ENCODE measurements around the gene OXGR1. TPM values are rescaled to one million over a fixed set of nuclear protein-coding genes. Genes with fewer than 3 reads are reported as not detected.

The OXGR1 gene
- polyA plus RNA-seq, 1 donor (not counting 4 experiments of a cell fraction or from before 2014, with no cell fraction given) = not detected

GRCh38 chr13:97017322-97017721 lies 23.0 kb upstream of the OXGR1 start:
- dilution Hi-C loops (cut with MboI; ENCODE audit: extremely low pct_ligation_motif_present, low sequenced_read_pairs) = no loop called here
- FAIRE-seq = no peak
- no peak for TF ChIP-seq EZH2 (IDR thresholded peaks at IDR 0.05; ENCODE audit: low read length)
- TF ChIP-seq CTCF (optimal IDR thresholded peaks at IDR 0.05 in 1 of 3, IDR thresholded peaks at IDR 0.05 in 1 of 3, conservative IDR thresholded peaks at IDR 0.05 in 1 of 3; ENCODE audit: extremely low read depth in 1 of 3, insufficient read depth in 2 of 3, low read length in 3 of 3) = no peak

GRCh38 chr13:97015661-97016350 lies 21.5 kb upstream of the OXGR1 start:
- dilution Hi-C loops (cut with MboI; ENCODE audit: extremely low pct_ligation_motif_present, low sequenced_read_pairs) = no loop called here
- Histone ChIP-seq H3K9me1 (ENCODE audit: control insufficient read depth, extremely low read depth, insufficient read depth, low read length) (no peaks in the 10 kb centered on the region), H3K27me3 (ENCODE audit: control insufficient read depth, extremely low read depth, insufficient read depth, low read length) (peaks cover 7% of the 10 kb centered on the region), H3K9me3 (ENCODE audit: control insufficient read depth, low read depth, low read length) (no peaks in the 10 kb centered on the region), H3K4me3 (ENCODE audit: control insufficient read depth in 2 of 3, extremely low read depth in 1 of 3, insufficient read depth in 2 of 3, low read depth in 1 of 3, low read length in 3 of 3) (no peak overlapping the region), H2AFZ (ENCODE audit: control insufficient read depth, low read length) (no peak overlapping the region), H3K9ac (ENCODE audit: control insufficient read depth, extremely low read depth, insufficient read depth, low read length) (no peak overlapping the region), H4K20me1 (ENCODE audit: control insufficient read depth, extremely low read depth, insufficient read depth, low read length) (no peaks in the 10 kb centered on the region), H3K27ac (ENCODE audit: control insufficient read depth, insufficient read depth, low read length) (no peak overlapping the region), H3K79me2 (ENCODE audit: control insufficient read depth, insufficient read depth, low read length) (no peaks in the 10 kb centered on the region), H3K36me3 (ENCODE audit: control insufficient read depth in 2 of 2, extremely low read depth in 1 of 2, insufficient read depth in 2 of 2, low read length in 2 of 2) (no peaks in the 10 kb centered on the region), H3K4me2 (ENCODE audit: control insufficient read depth, extremely low read depth, insufficient read depth, low read depth, low read length) (no peak overlapping the region), H3K4me1 (ENCODE audit: control insufficient read depth, extremely low read depth, insufficient read depth, low read length) (no peaks in the 10 kb centered on the region)
- TF ChIP-seq EZH2 (IDR thresholded peaks at IDR 0.05; ENCODE audit: low read length) (no peak), CTCF (optimal IDR thresholded peaks at IDR 0.05 in 1 of 3, IDR thresholded peaks at IDR 0.05 in 1 of 3, conservative IDR thresholded peaks at IDR 0.05 in 1 of 3; ENCODE audit: extremely low read depth in 1 of 3, insufficient read depth in 2 of 3, low read length in 3 of 3) (no peak)
- DNase-seq (ENCODE audit: low read depth, low spot score) (no peak), FAIRE-seq (no peak)

More at GRCh38 chr13:97017322-97017721, 23.0 kb upstream of the OXGR1 start:
- Histone ChIP-seq H3K9me3 (ENCODE audit: control insufficient read depth, low read depth, low read length) (no peaks in the 10 kb centered on the region), H3K79me2 (ENCODE audit: control insufficient read depth, insufficient read depth, low read length) (no peaks in the 10 kb centered on the region), H3K4me3 (ENCODE audit: control insufficient read depth in 2 of 3, extremely low read depth in 1 of 3, insufficient read depth in 2 of 3, low read depth in 1 of 3, low read length in 3 of 3) (no peak overlapping the region), H3K27ac (ENCODE audit: control insufficient read depth, insufficient read depth, low read length) (no peak overlapping the region), H4K20me1 (ENCODE audit: control insufficient read depth, extremely low read depth, insufficient read depth, low read length) (no peaks in the 10 kb centered on the region), H3K36me3 (ENCODE audit: control insufficient read depth in 2 of 2, extremely low read depth in 1 of 2, insufficient read depth in 2 of 2, low read length in 2 of 2) (no peaks in the 10 kb centered on the region), H3K9ac (ENCODE audit: control insufficient read depth, extremely low read depth, insufficient read depth, low read length) (no peak overlapping the region), H3K27me3 (ENCODE audit: control insufficient read depth, extremely low read depth, insufficient read depth, low read length) (peaks cover 7% of the 10 kb centered on the region), H3K4me2 (ENCODE audit: control insufficient read depth, extremely low read depth, insufficient read depth, low read depth, low read length) (no peak overlapping the region), H2AFZ (ENCODE audit: control insufficient read depth, low read length) (no peak overlapping the region), H3K9me1 (ENCODE audit: control insufficient read depth, extremely low read depth, insufficient read depth, low read length) (no peaks in the 10 kb centered on the region), H3K4me1 (ENCODE audit: control insufficient read depth, extremely low read depth, insufficient read depth, low read length) (no peaks in the 10 kb centered on the region)
- DNase-seq (ENCODE audit: low read depth, low spot score) = no peak

Data from keratinocyte (primary cell).